GM12865 (cell line): ENCODE measurements around the gene TRIM45.

Source experiments
- DNase-seq: peaks from one replicate; pipeline ENCODE4 v3.0.0; 2010; ENCODE audit warnings: low read depth
- H3K4me3 ChIP-seq: 2 replicates; pipeline ENCODE4 v1.5.1; 2011; ENCODE audit warnings: mild to moderate bottlenecking, low read depth, low read length, control low read depth
- CTCF ChIP-seq: IDR thresholded peaks from 2 replicates; pipeline ENCODE4 v1.5.1; 2011; ENCODE audit warnings: low read length, control low read depth, low read depth, inconsistent platforms; ENCODE audit not compliant: insufficient read depth; ENCODE audit errors: missing control alignments

Gene TRIM45, protein sequence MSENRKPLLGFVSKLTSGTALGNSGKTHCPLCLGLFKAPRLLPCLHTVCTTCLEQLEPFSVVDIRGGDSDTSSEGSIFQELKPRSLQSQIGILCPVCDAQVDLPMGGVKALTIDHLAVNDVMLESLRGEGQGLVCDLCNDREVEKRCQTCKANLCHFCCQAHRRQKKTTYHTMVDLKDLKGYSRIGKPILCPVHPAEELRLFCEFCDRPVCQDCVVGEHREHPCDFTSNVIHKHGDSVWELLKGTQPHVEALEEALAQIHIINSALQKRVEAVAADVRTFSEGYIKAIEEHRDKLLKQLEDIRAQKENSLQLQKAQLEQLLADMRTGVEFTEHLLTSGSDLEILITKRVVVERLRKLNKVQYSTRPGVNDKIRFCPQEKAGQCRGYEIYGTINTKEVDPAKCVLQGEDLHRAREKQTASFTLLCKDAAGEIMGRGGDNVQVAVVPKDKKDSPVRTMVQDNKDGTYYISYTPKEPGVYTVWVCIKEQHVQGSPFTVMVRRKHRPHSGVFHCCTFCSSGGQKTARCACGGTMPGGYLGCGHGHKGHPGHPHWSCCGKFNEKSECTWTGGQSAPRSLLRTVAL

DNA sequence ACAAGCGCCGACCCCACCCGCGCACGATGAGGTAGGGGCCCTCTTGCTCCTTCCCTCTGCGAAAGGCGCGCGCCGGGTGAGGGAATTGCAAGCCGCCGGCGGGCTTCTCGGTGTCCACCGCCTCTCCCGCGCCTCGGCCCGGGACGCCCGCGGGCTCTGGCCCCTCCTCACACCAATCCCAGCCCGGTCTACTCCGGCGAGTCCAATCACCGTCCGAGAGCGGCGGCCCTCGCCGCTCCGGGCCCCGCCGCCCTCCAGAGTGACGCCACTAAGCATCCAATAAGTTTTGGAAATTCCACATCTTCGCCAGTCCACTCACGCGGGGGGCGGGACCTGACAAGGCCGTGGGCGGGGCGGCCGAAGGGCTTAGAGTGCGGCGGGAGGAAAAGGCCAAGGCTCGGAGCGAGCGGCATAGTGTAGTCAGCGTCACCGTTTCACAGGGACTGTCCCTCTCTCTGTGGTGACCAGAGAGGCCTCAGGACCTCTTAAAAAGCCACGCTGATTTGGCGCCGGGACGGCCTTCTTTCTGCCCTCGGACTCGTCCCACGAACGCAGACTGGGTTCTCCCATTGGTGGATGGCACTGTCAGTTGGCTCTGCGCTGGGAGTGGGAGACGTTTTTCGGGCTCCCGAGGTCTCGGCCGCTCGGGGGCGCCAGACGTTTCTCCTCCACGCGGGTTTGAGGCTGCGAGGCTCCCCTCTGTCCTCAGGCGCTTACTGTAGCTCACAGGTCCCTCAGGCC lies at the start of gene TRIM45:
TRIM45 (minus strand) TSS at position 161 of the 741 bp plus-strand sequence. CDS start 548 bp downstream, outside the sequence.
- DNase-seq, result peak; percentile 94
- TF ChIP-seq CTCF, result peak; percentile 81
- peak within 1 kb of the TSS; percentile 68 for H3K4me3 ChIP-seq

- no peak overlapping the region for H3K4me3 ChIP-seq
- no peak for DNase-seq
- TF ChIP-seq CTCF, result no peak
Observed at GRCh38 chr1:117169871-117170596, 48.5 kb upstream of the TRIM45 start.

- DNase-seq, result no peak
- no peak for TF ChIP-seq CTCF
- H3K4me3 ChIP-seq, result no peak overlapping the region
Observed at GRCh38 chr1:117167402-117167801, 45.9 kb upstream of the TRIM45 start.

- H3K4me3 ChIP-seq, result no peak overlapping the region
- no peak for DNase-seq
- no peak for TF ChIP-seq CTCF
Observed at GRCh38 chr1:117166076-117166475, 44.5 kb upstream of the TRIM45 start.

DNA sequence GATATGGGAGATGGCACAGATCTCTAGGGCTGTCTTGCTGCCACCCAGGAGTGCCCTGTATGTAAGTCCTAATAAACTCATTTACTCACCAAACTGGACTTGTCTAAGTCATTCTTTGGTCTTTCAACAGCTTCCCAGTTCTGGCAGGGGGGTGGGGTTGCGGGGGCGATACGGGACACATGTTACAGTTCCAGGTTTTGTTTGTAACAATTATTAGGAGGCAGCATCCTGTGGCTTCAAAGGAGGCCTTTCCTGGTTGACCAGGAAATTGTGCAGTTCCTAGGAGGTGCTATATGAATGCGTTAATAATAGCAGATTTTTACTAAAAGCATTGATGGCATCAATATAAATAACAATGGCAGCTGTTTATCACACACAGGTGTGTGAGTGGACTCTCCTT lies 42.7 kb upstream of the TRIM45 start:
- no peak overlapping the region for H3K4me3 ChIP-seq
- no peak for DNase-seq
- no peak for TF ChIP-seq CTCF

DNA sequence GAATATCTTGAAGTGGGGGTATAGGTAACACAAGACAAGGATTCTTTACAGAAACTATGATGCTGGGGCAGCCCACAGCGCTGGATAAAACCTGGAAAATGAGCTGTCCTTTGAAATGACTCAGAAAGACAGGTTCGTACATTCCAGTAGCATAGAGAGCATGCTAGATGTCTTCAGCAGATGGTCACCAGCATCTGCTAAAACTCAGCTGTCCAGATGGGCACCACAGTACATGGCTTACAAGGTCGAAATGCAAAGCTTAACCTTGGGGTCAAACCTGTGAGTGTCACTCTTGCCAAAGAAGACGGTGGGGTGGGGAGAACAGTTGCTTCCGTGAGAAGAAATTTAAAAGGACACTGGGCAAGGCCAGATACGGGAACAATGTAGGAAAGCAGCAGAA lies 41.3 kb upstream of the TRIM45 start:
- no peak for DNase-seq
- H3K4me3 ChIP-seq, result no peak overlapping the region
- no peak for TF ChIP-seq CTCF
